ENCODE data around the gene FCER1G.

The FCER1G gene

DNA sequence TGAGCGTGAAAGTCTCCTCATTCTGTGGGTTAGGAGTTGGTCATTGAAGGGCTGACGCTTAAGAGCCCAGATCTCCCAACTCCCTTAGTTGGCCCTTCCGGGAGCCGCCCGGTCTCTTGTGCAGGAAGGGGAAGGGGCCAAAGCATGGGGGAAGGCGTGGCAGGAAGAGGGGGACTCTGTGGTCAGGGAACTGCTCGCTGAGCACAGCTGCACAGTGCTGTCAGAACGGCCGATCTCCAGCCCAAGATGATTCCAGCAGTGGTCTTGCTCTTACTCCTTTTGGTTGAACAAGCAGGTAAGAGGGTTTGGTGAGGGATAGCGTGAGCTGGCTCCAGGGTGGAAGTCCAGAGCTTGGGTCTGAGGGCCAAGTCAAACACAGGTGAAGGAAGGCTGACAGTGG is at the start of gene FCER1G:
FCER1G (plus strand) TSS at position 220 of the 400 bp plus-strand sequence; CDS start at position 247, 27 bp downstream.
- DNase-seq = no peak

DNA sequence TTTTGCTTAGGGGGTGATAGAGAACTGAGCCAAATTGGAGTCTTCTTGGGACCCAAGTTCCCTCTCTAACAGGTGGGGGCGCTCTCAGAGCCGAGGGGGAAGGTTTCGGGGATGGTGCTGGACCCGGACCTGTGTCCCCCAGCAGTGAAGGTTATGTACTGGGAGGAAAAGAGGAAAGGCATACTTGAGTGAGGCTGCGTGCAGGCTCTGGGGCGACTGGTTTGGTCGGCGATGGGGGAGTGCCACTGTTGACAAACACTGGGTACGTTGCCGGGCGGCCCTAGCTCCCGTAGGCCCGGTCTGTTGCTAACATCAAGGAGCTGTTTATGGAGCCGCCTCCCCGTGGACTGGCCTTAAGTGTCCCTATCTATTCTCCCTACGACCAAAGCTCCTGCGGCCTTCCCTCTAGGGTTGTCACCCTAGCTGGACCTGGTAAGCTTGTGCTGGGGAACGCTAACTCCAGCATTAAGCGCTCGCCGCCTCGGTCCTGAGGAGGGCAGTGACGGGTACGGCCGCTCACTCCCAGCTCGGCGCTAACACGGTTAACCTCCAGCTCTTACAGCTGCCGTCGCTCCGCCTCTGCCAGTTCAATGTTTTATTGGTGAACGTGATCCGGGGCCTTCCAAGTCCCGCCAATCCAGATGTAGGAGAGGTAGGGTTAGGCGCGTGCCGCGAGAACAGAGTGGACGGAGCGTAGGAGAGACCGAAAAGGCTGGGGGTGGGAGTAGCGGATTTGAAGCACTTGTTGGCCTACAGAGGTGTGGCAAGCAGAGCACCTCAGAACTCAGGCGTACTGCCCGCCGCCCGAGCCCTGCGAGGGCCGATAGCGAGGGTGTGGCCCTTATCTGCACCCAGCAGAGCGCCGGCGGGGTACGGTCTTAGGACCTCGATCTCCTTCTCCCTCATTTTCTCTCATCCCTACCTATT is 49.1 kb upstream of the FCER1G start, which contains the start of gene PPOX:
PPOX (plus strand) TSS at position 685 of the 927 bp plus-strand sequence. CDS start 422 bp downstream, outside the sequence.
- peak; percentile 97 for DNase-seq

GRCh38 chr1:161166669-161167548 is 48.2 kb upstream of the FCER1G start:
- no peak for DNase-seq

GRCh38 chr1:161168906-161169305 is 46.2 kb upstream of the FCER1G start:
- no peak for DNase-seq

GRCh38 chr1:161171191-161171590 is 43.9 kb upstream of the FCER1G start:
- DNase-seq = no peak

GRCh38 chr1:161171696-161172095 is 43.4 kb upstream of the FCER1G start:
- no peak for DNase-seq

- DNase-seq = no peak
These were observed 42.7 kb upstream of the FCER1G start for GRCh38 chr1:161172349-161172748.

DNA sequence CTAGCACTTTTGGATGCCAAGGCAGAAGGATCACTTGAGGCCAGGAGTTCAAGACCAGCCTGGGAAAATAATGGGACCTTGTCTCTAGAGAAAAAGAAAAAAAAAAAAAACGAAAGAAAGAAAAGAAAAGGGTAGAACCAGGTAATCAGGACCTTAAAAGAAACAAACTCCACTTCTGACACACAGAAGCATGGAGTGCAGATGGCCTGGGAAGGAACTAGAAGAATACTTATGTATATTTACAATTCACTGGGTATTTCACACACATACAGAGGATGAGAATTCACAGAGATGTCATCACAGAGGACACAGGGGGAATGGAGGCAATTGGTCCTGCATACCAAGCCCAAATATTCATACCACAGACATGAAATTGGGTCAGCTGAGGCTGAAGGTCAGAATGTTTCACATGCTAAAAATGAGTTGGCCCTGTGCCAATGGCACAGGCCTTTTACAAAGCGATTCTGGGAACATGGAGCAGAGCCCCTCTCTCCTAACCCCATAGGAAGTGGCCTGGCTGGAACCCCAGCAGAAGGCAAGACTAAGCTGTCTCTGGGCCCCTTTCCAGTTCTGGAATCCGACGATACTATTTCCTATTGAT is 42.2 kb upstream of the FCER1G start:
- no peak for DNase-seq

- no peak for DNase-seq
These were observed 41.4 kb upstream of the FCER1G start for GRCh38 chr1:161173711-161174110.

DNA sequence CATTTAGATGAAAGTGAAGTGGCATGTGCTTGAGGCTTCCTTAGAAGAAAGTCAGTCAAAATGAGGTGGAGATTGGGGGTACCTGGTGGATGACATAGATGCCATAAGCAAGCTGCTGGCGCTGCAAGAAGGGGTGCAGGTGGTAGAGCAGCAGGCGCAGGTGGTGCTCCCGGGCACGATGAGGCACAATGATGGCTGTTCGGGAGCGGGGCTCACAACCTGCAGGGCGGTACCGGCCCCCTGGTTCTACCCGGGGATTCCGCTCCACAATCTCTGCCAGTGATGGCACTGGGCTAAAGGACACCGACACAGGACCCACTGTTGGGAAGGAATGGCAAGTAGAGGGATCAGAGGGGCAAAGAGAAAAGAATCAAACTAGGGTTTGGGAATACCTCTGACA is 40.2 kb upstream of the FCER1G start:
- no peak for DNase-seq

DNA sequence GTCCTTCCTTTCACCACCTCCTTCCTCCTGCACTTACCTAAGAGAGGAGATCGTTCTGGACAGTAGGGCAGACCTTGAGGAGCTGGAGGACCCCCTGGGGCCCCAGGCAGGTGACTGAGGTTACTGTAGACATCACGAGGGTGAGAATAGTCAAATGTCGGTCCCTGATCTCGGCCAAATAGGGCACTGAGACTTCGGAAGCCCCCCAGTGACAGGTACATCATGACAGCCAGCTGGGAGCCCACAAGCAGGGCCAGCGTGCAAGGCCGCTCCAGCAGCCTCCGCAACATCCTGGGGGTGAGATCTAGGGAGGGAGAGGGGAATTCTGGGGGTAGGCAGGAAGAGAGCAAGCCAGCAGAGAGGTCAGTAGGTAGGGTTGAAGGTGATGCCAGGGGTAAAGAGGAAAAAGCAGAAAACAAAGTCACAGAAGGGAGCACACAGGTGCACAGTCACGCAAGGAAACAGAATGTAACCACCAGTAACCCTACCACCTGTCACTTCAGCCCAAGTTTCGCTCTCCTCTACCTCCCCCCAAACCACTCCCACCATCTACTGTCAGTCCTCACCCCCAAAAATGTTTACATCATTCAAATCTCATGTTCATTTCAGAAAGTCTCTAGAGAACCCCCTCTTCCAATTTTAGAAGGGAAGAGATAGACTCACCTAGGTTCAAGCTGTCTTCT is 39.2 kb upstream of the FCER1G start:
- DNase-seq = no peak

DNA sequence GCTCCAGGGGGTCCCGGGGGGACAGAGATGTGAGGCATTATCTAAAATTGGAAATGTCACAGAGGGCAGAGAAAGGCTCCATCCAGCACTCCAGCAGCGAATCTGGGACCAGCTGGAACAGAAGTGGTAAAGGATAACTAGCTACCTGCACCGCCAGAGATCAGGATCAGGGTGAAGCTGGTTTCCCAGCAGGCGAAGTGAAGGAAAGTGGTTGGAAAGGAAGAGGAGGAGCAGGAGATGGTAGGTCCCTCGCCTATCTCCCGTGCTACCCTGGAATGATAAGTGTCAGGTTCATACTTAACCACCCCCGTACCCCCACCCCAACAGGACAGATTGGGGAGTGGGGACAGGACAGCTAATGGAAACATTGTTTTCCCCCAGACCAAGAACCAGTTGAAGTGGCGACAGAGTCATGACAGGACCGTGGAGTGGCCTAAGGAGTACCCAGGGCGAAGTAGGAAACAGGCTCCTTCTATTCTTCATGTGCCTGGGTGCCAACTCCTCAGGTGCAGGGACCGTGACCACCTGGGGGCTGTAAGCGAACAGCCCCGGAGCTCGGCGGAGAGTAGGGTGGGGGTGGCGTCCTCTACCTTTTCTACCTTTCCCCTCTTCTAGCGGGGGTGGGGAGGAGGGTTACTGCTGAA is 38.5 kb upstream of the FCER1G start:
- no peak for DNase-seq

DNA sequence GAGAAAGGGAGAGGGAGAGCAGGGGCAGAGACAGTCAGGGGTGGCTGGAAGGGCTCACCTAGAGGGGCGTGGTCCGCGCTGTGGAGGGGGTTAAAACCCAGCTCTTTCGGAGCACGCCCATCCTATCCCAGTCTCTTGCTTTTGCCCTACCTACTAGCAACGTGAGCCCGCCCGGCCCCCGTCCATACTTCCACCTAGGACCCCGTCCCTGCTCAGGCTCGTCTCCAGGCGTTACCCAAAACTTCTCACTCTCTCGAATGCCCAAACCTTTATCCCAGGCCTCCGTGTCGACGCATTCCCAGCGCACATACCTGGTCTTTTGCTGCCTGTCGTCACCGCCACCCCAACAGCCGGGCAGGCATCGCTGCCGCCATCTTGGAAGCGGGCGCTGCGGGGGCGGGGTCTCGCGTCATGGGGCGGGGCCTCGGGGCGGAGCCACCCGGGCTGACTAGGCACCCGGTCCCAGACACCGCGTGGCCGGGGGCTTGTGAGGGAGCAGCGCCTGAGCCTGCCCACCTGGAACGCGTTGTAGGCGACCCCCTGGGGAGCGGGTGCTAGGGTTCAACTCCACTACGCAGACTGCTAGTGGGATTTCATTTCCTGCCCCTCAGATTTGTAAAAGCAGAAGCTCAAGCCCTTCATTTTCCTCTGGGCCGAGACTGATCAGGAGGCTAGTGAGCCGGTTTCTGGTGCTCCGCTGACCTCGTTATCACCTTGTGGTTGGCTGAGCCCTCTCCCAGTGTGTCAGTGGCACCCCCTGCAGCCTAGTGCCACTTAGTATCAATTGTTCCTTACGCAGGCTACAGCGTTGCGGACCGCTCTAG is 37.8 kb upstream of the FCER1G start, which contains the start of gene B4GALT3:
B4GALT3 (minus strand) TSS at position 396 of the 824 bp plus-strand sequence. CDS start 1,447 bp downstream, outside the sequence.
- peak; percentile 71 for DNase-seq

DNA sequence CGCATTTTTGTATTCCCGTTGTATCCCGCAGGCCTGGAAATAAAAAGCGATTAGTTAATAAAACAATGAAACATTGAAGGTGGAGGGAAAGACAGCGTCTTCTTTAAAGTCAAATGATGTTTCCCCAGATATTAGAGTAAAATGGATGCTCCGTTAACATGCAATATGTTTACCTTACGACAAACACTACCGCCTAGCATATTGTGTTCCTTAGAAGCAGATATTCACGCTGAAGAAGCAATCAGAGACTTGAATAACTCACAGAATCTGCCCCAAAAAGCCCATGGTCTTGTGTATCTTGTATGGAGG is 37.2 kb upstream of the FCER1G start:
- no peak for DNase-seq

DNA sequence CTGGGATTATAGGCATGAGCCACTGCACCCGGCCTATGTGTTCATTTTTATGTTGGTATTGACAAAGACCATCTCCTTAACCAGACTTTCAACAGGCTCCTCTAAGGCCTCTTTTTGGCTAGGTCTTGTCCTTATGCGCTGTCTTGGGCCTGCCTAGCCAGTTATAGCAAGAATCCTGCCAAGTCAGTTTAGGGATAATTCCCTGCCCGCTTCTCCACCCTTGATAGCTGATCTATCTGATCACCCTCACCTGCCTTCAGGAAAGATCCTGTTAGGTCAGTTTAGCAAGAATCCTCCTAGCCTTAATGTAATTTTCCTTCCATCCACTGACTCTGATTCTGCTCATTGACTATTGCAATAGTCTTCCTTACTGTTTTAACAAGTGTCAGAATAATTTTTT is 35.4 kb upstream of the FCER1G start:
- no peak for DNase-seq

- DNase-seq = no peak
These were observed 34.5 kb upstream of the FCER1G start for GRCh38 chr1:161180639-161181038.

- no peak for DNase-seq
These were observed 32.9 kb upstream of the FCER1G start for GRCh38 chr1:161182214-161182613.

- no peak for DNase-seq
These were observed 29.8 kb upstream of the FCER1G start for GRCh38 chr1:161185282-161185682.

DNA sequence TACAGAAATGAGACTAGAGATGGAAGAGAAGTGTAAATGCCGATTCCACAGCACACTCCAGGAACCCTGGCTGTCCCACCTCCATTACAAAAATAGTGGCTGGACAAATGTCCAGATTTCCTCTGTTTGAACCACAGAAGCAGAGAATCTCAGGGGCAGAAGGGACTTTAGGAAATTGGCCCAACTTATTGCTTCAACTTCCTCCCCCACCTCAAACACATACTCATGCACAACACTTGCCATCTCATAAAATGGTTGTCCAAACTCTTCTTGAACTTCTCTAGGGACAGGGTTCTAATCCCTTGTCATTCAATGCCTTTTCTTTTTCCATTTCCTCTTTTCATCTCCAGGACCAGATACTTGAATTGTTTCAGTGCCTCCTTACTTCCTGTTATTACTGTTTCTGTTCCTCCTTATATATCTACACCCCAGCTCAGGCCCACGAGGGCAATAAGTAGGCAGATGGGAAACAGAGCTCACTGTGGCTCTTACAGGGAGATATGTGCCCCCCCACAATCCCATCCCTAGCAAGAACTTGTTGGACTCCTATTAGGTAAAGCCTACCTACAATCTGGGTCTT is 29.3 kb upstream of the FCER1G start:
- DNase-seq = no peak

DNA sequence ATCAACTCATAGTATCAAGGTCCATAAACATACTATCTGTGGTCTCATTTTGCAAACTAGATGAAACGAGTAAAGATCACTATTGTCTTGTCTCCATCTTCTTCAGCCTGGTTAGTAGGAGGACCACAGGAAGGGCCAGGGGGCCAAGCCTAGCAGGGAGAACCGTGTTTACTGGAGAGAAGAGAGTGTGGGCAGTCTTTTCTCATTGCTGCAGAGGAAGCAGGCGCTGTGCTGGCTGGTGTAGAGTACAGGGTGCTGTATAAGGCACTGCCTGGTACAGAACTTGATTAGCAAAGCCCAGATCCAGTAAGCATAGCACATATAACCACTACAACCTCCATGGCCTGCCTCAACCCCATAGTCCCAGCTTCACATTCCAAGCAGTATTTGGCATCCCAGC is 27.8 kb upstream of the FCER1G start:
- DNase-seq = no peak

- DNase-seq = no peak
These were observed 26.7 kb upstream of the FCER1G start for GRCh38 chr1:161188381-161188780.
